DMS 273 (cell line): ENCODE data around the gene PAF1.

ENCODE experiments used
- DNase-seq: peaks from one replicate; lab custom pipeline; 2025; ENCODE audit not compliant: unreplicated experiment; lab: John Stamatoyannopoulos, UW

The PAF1 gene

DNA sequence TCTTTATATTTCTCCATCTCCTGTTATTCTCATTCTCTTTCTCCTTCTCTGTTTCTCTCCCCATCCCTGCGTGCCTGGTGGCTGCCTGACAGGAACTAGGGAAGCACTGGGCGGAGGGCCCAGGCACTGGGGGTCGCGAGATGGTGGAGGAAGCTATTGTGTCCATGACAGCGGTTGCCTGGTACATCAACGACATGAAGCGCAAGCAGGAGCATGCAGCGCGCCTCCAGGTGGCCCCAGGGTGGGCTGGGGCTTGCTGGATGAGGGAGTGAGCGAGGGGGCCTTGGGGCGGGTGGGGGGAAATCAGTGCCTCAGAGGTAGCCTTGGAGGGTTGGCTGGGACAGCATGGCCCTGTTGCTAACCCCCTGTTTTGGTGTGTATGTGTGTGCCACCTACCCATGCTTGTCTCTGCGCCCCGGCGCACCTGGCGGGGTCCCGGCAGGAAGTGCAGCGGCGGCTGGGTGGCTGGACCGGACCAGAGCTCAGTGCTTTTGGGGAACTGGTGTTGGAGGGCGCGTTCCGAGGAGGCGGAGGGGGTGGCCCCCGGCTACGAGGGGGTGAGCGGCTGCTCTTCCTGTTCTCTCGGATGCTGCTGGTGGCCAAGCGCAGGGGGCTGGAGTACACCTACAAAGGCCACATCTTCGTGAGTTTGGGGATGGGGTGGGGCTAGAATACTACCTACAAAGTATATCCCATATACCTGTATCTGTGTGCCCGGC, 26.7 kb upstream of the PAF1 start:
- no peak for DNase-seq

DNA sequence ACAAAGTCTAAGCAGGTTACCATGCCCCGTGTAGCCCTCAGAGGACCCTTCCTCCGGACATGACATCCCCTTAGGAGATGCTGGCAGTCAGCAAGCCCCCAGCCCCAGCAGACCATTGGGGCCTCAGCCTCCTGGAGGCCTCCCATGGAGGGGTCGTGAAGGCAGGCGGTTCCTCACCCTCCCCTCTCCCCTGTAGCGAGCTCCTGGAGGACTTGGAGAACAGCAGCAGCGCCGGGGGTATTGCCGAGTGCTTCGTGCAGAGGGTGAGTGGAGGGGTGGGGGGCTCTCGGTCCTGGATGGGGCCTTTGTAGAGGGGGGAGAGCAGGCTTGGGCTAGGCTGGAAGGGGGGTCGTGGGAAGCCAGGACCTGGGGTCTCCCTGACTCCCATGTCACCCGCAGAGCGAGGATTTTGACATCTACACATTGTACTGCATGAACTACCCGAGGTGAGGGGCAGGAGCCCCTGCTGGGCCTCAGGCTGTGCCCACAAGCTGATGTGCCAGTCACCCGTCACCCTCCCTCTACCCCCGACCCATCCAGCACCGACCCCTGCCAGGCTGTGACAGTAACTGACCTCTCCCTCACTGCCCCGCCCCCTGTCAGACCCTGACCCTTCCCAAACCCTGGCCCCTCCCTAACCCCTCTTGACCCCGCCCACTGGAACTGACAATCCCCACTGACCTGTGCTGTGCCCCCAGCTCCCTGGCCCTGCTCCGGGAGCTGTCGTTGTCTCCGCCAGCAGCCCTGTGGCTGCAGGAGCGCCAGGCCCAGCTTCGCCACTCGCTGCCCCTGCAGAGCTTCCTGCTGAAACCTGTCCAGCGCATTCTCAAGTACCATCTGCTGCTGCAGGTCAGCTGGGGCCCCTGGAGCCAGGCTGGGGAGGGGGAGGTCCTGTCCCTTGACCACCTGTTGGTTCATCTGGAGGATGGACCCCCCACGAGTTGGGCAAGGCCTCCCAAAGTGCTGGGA, 25.5 kb upstream of the PAF1 start:
- peak; percentile 65 for DNase-seq

DNA sequence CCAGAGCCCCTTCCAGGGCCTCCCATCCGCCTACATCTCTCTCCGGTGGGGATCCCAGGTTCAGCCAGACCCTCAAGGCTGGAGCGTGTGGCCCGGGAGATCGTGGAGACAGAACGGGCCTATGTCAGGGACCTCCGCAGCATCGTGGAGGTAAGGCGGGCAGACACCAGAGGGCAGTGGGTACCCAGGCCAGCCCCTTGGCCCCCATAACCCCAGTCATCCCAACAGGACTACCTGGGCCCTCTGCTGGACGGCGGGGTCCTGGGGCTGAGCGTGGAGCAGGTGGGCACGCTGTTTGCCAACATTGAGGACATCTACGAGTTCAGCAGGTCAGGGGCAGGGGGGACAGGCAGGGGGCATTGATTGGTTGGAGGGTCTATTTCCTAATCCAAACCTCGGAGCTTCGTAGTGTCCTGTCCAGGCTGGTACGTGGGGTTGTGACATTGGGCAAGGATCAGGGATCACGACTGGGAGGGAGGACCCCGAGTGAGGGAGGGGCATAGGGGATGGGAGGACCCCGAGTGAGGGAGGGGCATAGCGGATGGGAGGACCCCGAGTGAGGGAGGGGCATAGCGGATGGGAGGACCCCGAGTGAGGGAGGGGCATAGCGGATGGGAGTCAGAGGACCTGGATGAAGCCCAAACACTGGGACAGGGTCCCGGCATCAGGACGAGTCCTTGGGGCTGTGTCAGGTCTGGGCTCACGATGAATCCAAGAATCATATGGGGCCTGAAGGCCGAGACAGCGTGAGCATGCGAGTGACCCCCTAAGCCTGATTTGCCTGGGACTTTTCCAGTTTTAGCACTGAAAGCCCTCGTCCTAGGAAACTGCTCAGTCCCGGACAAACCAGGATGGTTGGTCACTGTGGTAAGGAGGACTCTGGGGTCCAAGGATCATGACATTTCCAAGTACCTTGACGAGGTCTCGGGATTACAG, 24.5 kb upstream of the PAF1 start:
- DNase-seq, result no peak

DNA sequence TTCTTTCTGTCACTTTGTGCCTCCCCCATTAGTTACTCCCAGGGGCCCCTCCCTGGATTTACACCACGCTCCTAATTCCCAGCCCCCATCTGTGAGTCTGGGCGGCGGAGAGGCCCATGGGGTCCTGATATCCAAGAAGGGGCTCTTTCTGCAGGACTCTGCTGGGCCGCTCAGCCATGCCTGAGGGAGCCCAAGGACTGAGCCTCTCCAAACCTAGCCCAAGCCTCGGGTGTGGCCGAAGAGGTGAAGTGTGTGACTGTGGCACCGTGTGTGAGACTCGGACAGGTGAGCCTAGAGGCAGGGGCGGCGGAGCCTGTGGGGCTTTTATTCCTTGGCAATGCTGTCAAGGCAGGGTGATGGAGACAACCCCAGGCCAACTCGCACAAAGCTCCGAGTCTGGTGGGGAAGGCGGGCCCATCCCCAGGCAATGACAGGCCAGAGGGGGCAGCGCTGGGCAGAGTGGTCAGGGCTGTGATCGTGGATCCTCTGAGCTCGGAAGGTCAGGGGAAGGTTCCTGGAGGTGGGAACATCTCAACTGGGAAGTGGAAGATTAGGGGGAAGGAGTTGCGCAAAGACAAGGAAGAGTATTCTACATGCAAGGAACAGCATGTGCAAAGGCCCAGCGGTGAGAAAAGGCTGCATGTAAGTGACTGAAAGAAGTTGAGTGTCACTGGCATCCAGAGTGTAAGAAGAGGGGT, 23.2 kb upstream of the PAF1 start:
- DNase-seq, result peak; percentile 39

DNA sequence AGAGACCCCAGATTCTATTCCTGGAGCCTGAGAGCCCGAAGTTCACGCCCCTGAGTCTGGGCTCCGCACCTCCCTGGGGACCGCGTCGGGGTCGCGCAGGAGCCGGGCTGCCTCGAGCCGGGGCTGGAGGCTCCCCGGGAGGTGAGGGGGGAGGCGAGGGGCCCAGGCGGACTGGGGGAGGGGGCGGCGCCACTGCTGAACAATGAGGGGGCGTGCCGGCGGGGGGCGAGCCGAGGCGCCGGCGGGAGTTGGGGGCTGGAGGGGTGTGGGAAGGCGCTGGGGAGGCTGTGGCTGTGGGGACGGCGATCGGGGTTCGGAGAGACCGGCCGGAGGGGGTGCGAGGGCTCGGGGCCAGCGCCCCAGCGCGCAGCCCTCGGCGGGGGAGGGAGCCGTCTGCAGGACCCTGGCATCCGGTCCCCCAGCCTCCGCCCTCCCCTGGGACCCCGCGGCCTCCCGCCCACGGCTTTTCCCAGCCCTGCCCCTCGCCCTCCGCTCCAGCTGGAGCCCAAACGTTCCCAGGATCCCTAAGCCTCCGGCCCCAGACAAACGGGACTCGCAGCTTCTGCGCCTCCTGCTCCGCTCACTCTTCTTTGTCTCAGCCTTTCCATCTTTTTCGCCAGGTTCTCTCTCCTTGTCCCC, 22.5 kb upstream of the PAF1 start:
- DNase-seq, result peak; percentile 80

DNA sequence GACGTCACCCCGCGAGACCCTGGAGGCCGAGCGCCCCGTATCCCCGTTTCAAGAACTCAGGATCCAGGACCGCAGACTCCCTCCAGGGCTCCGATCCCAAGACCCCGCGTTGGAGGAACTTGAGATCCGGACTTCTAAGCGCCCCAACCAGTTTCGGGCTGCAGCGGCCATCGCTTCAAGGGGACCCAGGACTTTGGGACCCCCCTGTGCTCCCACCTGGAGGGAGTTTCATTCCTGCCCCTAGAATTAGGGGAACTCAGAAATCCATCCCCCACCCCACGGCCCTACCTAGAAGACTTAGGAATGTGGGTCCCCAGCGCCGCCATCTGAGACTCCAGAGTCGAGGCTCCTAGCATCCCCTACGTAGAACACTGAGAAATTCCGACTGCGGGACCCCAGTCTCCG, 22.0 kb upstream of the PAF1 start:
- DNase-seq, result no peak

DNA sequence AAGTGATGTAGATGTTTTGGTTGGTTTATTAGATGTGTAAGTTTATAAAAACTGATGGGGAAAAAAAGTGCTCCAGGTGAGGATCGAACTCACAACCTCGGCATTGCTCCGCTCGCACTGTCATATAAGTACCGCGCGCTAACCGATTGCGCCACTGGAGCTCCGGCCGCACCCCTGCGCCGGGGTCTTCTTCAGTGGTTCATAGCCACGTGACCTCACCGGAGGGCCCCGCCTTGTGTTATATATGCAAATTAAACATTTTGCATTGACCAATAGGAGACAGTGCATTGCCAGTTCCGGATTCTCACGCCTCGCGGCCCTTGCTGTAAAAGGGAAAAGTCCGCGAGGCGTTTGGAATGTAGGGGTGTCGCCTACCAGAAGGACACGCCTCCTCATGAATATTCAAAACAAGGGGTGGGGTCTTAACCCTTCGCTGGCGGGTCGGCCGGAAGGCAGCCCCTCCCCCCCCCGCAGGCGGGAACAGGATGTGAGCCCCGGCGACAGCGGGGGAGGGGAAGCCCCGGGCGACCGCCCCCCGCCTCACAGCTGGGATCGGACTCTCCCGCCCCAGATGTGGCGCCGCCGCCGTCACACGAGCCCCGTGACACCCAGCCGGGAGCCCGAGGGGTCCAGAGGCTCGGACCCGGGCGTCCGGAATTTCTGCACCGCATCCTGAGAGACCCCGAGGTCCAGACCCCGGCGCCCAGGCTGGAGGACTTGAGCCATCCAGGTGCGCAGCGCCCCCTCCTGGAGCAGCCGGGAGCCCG, 21.4 kb upstream of the PAF1 start, which contains the start of gene PLEKHG2:
Gene PLEKHG2, plus strand, starts transcription at position 570 of the 767 bp plus-strand sequence. CDS start 1,418 bp downstream, outside the sequence.
- peak; percentile 99 for DNase-seq

DNA sequence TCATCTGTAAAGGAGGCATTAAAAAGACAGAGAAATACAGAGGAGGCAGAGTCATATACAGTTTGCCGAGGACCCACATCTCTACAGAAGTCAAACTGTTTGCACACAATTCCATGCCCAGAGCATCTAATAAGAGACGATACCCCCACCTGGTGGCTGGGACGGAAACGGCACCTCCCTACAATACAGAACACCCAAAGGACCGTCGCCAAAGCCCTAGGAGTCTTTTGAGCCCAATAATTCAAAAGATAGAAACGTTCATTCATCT, 20.9 kb upstream of the PAF1 start:
- DNase-seq, result peak; percentile 96

DNA sequence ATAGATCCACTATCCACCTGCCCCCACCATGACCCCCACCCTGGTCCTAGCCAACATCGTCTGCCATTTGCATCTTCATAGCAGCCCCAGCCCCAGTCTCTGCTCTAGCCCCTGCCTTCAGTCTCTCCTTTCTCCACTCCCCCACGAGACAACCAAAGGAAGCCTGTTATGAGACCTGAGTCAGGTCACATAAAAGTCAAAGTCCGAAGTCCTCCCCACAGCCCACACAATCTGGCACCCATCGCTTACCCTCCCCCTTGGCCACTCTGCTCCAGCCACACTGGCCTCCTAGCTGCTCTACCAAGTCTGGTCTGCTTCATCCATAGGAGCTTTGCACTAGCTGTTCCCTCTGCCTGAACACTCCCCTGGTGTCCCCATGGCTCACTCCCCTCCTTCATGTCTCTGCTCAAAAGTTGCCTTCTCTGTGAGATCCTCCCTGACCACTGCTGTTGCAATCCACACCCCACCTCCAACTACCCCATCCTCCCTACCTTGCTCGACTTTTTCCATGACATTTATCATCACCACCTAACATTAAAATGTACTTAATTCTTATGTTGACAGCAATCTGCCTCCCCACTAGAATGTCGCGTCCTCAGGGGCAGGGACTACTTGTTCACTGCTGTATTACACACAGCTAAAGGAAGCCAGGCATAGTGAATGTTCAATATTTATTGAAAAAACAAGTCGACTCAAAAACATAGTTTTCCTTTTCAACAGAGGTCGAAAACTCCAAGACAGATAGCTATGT, 20.4 kb upstream of the PAF1 start:
- DNase-seq, result no peak

DNA sequence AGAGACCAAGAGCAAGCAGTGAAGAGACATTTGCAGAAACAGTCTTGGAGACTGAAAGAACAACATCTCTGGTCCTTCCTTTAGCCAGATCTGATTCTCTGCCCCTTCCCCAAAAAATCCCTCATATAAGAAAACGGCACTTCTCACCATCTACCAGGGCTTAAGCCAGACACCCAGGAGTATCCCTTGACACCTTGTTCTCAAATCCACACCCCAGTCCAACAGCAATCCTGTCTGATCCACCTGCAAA, 19.9 kb upstream of the PAF1 start:
- no peak for DNase-seq

DNA sequence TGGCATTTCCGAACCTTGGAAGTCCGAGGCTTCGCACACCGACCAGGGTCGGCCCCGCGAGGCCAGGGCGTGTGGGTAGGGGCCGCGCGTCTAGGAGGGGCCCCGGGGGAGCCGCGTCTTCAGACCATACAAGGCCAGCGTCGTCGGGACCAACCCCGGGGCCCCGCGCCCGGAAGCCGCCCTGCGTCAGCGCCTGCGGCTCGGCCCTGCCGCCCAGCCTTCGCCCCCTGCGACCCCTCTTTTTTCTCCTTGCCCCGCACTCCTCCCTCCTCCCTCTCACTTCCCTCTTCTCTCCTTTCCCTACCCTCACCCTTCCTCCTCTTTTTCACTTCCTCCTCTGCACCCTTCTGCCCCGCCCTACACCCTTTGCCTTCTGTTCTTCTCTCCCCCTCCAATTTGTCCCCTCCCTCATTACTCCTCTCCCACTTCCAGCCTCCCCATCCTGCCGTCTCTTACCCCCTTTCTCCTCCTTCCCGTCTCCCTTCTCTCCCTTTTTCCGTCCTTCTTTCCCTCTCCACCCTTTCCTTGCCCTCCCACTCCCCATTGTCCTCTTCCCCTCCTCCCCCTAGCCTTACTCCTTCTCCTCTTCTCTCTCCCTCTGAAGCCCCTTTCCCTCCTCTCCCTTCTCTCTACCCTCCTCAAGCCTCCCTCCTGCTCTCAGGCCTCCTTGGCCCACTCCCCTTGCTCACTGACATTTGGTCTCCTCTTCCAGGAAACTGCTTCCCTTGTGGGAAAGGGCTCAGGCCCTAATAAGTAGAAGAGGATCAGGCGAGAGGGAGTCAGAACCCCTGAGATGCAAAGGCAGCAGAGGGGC, 19.3 kb upstream of the PAF1 start:
- peak; percentile 71 for DNase-seq

DNA sequence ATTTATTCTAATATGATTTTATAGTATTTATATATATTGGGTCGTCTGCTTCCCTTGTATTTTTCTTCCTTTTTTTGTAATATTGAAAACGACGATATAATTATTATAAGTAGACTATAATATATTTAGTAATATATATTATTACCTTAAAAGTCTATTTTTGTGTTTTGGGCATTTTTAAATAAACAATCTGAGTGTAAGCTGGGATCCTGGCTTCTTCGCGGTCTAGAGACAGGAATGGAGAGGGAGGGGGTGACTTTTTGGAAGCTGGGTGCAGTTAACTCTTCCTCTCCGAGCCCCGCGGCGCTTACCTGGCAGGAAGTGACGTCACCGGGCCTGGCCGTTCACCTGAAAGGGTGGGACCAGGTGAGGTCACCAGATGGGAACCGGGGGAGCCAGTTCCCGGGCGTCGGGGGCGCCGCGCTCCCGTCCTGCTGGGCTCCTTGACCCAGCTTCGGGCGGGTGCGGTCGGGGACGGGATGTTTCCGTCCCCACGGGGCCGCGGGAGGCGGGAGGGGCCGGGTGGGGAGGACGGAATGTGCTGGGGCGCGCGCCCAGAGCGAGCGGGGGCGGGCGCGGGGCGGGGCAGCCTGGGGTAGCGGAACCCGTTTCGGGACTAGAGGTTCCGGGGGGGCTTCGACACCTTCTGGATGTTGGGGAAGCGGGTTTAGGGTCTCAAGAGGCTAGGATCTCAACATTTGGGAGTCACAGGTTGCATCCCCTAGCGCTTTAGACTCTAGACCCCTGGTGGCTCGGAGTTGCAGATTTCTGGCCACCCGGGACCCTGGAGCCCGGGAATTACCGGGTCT, 18.5 kb upstream of the PAF1 start:
- peak; percentile 71 for DNase-seq

DNA sequence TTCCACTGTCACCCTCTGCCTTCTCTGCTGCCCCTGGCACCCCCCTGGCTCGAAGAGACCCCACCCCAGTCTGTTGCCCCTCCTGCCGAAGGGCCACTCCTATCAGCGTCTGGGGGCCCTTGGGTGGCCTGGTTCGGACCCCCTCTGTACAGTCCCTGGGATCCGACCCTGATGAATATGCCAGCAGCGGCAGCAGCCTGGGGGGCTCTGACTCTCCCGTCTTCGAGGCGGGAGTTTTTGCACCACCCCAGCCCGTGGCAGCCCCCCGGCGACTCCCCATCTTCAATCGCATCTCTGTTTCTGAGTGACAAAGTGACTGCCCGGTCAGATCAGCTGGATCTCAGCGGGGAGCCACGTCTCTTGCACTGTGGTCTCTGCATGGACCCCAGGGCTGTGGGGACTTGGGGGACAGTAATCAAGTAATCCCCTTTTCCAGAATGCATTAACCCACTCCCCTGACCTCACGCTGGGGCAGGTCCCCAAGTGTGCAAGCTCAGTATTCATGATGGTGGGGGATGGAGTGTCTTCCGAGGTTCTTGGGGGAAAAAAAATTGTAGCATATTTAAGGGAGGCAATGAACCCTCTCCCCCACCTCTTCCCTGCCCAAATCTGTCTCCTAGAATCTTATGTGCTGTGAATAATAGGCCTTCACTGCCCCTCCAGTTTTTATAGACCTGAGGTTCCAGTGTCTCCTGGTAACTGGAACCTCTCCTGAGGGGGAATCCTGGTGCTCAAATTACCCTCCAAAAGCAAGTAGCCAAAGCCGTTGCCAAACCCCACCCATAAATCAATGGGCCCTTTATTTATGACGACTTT, 17.7 kb upstream of the PAF1 start:
- peak; percentile 47 for DNase-seq

DNA sequence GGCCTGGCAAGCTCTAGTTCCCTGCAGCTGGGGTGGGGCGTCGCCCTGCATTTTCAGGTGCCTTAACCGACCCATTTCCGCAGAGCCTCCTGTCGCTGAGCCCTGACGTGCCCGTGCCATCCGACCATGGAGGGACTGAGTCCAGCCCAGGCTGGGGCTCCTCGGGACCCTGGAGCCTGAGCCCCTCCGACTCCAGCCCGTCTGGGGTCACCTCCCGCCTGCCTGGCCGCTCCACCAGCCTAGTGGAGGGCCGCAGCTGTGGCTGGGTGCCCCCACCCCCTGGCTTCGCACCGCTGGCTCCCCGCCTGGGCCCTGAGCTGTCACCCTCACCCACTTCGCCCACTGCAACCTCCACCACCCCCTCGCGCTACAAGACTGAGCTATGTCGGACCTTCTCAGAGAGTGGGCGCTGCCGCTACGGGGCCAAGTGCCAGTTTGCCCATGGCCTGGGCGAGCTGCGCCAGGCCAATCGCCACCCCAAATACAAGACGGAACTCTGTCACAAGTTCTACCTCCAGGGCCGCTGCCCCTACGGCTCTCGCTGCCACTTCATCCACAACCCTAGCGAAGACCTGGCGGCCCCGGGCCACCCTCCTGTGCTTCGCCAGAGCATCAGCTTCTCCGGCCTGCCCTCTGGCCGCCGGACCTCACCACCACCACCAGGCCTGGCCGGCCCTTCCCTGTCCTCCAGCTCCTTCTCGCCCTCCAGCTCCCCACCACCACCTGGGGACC, 16.9 kb upstream of the PAF1 start:
- no peak for DNase-seq

DNA sequence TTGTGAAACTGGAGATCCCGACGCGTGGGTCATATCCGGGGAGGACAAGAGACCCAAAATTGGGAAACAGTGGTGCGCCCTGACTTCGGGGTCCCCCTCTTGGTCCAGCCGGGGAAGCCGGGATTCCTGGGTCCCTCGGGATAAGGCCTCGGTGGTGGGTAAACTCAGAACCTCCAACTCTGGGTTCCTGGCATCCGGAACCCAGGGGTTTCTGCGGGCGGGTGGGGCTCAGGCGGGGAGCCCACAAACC, 16.4 kb upstream of the PAF1 start:
- no peak for DNase-seq
